ENCODE results near the gene GPR146. TPM values are rescaled to one million over a fixed set of nuclear protein-coding genes. Genes with fewer than 3 reads are reported as not detected.
A peak's percentile ranks its signal among the peaks of the same experiment; 100 is the strongest.

The GPR146 gene
- total and polyA plus RNA-seq, 9 of the 15 experiments (the other 6 are each of a cell fraction or from before 2014, with no cell fraction given) = 0.22 to 3.6 (median 0.64) TPM; not detected in 2

- TF ChIP-seq ARID4B (CRISPR knock-in tag; IDR thresholded peaks at IDR 0.05) = no peak
These were observed 16.1 kb downstream of the GPR146 start (continued) for GRCh38 chr7:1060315-1061072.

GRCh38 chr7:1061180-1061579 lies 16.8 kb downstream of the GPR146 start:
- POLR2A ChIA-PET = no interaction called here

More at GRCh38 chr7:1061180-1061579, 16.8 kb downstream of the GPR146 start:
- no peak overlapping the region for H3K4me2 ChIP-seq (ENCODE audit: insufficient read depth, low read length)
- no TSS peak for BruUV-seq (replicated peaks)
- no peaks in the 10 kb centered on the region for H3K27me3 ChIP-seq (ENCODE audit: control insufficient read depth in 2 of 2, insufficient read depth in 2 of 2, low read length in 2 of 2)
- peaks cover 6% of the 10 kb centered on the region; the same call in 1 of the 3 replicates for H3K36me3 ChIP-seq (ENCODE audit: control insufficient read depth, insufficient read depth, low read length)
- peaks cover 13% of the 10 kb centered on the region; the same call in 1 of the 2 replicates for H4K20me1 ChIP-seq (replicated peaks; ENCODE audit: control insufficient read depth, insufficient read depth, low read length)
- TF ChIP-seq FOXK1 (CRISPR knock-in tag; IDR thresholded peaks at IDR 0.05; ENCODE audit: borderline replicate concordance) = no peak
- no peak for TF ChIP-seq NRF1 (conservative IDR thresholded peaks at IDR 0.05 in 1 of 2, IDR thresholded peaks at IDR 0.05 in 1 of 2)
- TF ChIP-seq BRF1 (IDR thresholded peaks at IDR 0.05; ENCODE audit: borderline replicate concordance, extremely low read depth, insufficient read length) = no peak
- 0 out of 3 replicates have a peak, but pooled peaks cover under 1% of the 10 kb centered on the region for H3K79me2 ChIP-seq (ENCODE audit: control insufficient read depth, insufficient read depth, low read length)
- peaks cover 3% of the 10 kb centered on the region for H3K9me1 ChIP-seq (ENCODE audit: control insufficient read depth, insufficient read depth, low read length)
- CTCF ChIA-PET (ENCODE audit: low intra/inter-chr PET ratio) = no interaction called here
- no peak overlapping the region for H3K4me3 ChIP-seq
- in situ Hi-C loops (cut with MboI) (loop anchor here (5.0 kb wide), 1 partner anchor 64 kb away; no protein-coding TSS in a partner anchor), intact Hi-C loops (cut with micrococcal nuclease) (no loop called here)
- H2AFZ ChIP-seq (ENCODE audit: low read depth, low read length) = no peak overlapping the region
- H3K9ac ChIP-seq (ENCODE audit: insufficient read depth in 1 of 2, low read depth in 2 of 2, low read length in 2 of 2) = peak overlapping the region in 1 of 2 experiments; percentile 87; a peak in 2 of 4 replicates
- no peak for ATAC-seq
- no peaks in the 10 kb centered on the region for H3K9me3 ChIP-seq (replicated peaks; ENCODE audit: control insufficient read depth, insufficient read depth, low read depth, low read length)
- no peak for FAIRE-seq
- H3K27ac ChIP-seq (ENCODE audit: extremely low read depth, low read depth, low read length) = no peak overlapping the region
- DNase-seq (ENCODE audit: extremely low read depth in 1 of 4, low spot score in 3 of 4) = no peak
- WGBS (ENCODE audit: insufficient coverage, low coverage, missing lambda C conversion rate) = 100% methylated on average over 6 of the region's 9 CpGs
- peaks cover 20 to 81% of the 10 kb centered on the region in 2 experiments for H3K4me1 ChIP-seq (replicated peaks in 1 of 2; ENCODE audit: control insufficient read depth in 2 of 2, insufficient read depth in 2 of 2, low read length in 2 of 2)
